Measurements from ENCODE around the gene MOK. TPM values are rescaled to one million over a fixed set of nuclear protein-coding genes. Genes with fewer than 3 reads are reported as not detected.
"Not testable (repeated sequence)": the region's sequence is repeated elsewhere in the genome, so short reads cannot be mapped to it uniquely, and the experiment has no call there.

MOK gene
- total and polyA plus RNA-seq, 4 donors, result 19.5 to 57.5 (median 44.6) TPM

DNA sequence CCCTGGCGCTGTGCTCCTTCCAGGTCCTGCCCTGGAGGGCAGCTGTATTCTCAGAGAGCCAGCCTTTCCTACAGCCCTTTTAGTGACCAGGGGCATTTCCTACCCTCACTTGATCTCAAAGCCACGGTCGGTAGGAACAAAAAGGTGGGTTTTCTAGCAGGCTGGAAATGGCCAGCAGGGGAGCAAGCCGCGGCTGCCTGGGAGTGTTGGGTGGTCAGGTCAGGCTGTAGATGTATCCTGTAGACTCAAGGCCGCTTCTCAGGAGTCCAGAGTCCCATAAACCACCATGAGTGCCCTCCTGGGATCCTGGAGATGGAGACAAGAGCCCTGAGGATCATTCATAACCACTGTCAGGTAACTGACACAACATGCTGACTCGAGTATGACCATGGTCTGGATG lies 39.1 kb upstream of the MOK start:
- no peaks in the 10 kb centered on the region for H3K9me3 ChIP-seq (ENCODE audit: control insufficient read depth, insufficient read depth, low read length)
- H3K4me3 ChIP-seq (ENCODE audit: low read depth, low read length), result no peak overlapping the region
- peak overlapping the region; percentile 15 for H3K27ac ChIP-seq (ENCODE audit: low read depth, low read length)
- no peak for DNase-seq (ENCODE audit: low read depth in 4 of 6, low spot score in 6 of 6)
- peaks cover 16% of the 10 kb centered on the region for H3K4me1 ChIP-seq (ENCODE audit: control insufficient read depth, insufficient read depth, low read length)
- H3K27me3 ChIP-seq (ENCODE audit: control insufficient read depth, insufficient read depth, low read length), result no peaks in the 10 kb centered on the region
- WGBS (ENCODE audit: insufficient coverage), result 97% methylated on average over 4 of the region's 7 CpGs
- peaks cover 85% of the 10 kb centered on the region for H3K36me3 ChIP-seq (ENCODE audit: control insufficient read depth, insufficient read depth, low read length)

DNA sequence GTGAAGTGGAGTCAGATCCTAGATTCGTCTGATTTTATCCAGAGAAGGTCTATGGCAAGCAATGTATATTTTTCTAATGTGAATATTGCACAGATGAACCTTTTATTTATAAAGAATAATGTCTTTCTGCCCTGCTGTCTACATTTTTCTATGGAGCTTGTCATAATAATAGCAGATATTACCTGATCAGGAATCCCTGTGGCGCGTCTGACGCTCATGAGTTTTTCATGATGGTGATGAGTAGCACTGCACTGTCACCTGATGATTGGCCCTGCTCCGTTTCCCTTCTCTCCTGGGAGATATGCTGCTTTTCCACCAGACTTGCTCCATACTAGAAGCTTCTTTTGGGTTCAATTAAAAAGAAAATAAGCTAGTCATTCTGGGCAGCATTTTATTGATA lies 37.3 kb upstream of the MOK start:
- no peaks in the 10 kb centered on the region for H3K27me3 ChIP-seq (ENCODE audit: control insufficient read depth, insufficient read depth, low read length)
- H3K9me3 ChIP-seq (ENCODE audit: control insufficient read depth, insufficient read depth, low read length), result no peaks in the 10 kb centered on the region
- H3K27ac ChIP-seq (ENCODE audit: low read depth, low read length), result no peak overlapping the region
- WGBS (ENCODE audit: insufficient coverage), result no CpG with 5 or more reads among the region's 5 CpGs
- no peak overlapping the region for H3K4me3 ChIP-seq (ENCODE audit: low read depth, low read length)
- peaks cover 16% of the 10 kb centered on the region for H3K4me1 ChIP-seq (ENCODE audit: control insufficient read depth, insufficient read depth, low read length)
- DNase-seq (ENCODE audit: low read depth in 4 of 6, low spot score in 6 of 6), result no peak
- peaks cover 80% of the 10 kb centered on the region for H3K36me3 ChIP-seq (ENCODE audit: control insufficient read depth, insufficient read depth, low read length)

DNA sequence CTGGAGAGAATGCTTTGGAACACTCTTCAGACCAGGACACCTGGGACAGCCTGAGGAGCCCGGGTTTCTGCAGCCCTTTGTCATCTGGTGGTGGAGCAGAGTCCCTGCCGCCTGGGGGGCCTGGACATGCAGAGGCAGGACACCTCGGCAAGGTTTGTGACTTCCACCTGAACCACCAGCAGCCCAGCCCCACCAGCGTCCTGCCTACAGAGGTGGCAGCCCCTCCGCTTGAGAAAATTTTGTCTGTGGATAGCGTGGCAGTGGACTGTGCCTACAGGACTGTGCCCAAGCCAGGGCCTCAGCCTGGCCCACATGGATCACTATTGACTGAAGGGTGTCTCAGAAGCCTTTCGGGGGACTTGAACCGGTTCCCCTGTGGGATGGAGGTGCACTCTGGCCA lies 36.6 kb upstream of the MOK start:
- Histone ChIP-seq H3K4me1 (ENCODE audit: control insufficient read depth, insufficient read depth, low read length) (peaks cover 16% of the 10 kb centered on the region), H3K4me3 (ENCODE audit: low read depth, low read length) (no peak overlapping the region), H3K9me3 (ENCODE audit: control insufficient read depth, insufficient read depth, low read length) (no peaks in the 10 kb centered on the region), H3K27me3 (ENCODE audit: control insufficient read depth, insufficient read depth, low read length) (no peaks in the 10 kb centered on the region), H3K36me3 (ENCODE audit: control insufficient read depth, insufficient read depth, low read length) (peaks cover 82% of the 10 kb centered on the region), H3K27ac (ENCODE audit: low read depth, low read length) (no peak overlapping the region)
- WGBS (ENCODE audit: insufficient coverage), result 100% methylated on average over 8 of the region's 8 CpGs
- no peak for DNase-seq (ENCODE audit: low read depth in 4 of 6, low spot score in 6 of 6)

DNA sequence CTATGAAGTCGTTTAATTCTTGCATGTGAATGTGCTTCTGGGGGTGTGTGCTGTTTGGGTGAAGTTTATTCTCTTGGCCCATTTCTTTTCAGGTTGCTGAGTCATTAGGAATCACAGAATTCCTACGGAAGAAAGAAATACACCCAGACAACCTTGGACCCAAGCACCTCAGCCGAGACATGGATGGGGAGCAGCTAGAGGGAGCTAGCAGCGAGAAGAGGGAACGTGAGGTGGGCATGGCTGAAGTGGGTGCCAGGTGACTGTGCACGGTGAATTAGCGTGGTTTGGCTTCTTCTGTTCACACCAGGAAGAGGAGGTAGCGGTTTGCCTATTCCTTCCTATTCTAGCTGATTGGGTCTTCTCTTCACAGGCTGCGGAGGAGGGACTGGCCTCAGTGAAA lies 33.8 kb upstream of the MOK start:
- Histone ChIP-seq H3K4me1 (ENCODE audit: control insufficient read depth, insufficient read depth, low read length) (peaks cover 3% of the 10 kb centered on the region), H3K4me3 (ENCODE audit: low read depth, low read length) (no peak overlapping the region), H3K9me3 (ENCODE audit: control insufficient read depth, insufficient read depth, low read length) (no peaks in the 10 kb centered on the region), H3K27me3 (ENCODE audit: control insufficient read depth, insufficient read depth, low read length) (no peaks in the 10 kb centered on the region), H3K36me3 (ENCODE audit: control insufficient read depth, insufficient read depth, low read length) (peaks cover 78% of the 10 kb centered on the region), H3K27ac (ENCODE audit: low read depth, low read length) (no peak overlapping the region)
- no peak for DNase-seq (ENCODE audit: low read depth in 4 of 6, low spot score in 6 of 6)
- WGBS (ENCODE audit: insufficient coverage), result 94% methylated on average over 6 of the region's 9 CpGs

DNA sequence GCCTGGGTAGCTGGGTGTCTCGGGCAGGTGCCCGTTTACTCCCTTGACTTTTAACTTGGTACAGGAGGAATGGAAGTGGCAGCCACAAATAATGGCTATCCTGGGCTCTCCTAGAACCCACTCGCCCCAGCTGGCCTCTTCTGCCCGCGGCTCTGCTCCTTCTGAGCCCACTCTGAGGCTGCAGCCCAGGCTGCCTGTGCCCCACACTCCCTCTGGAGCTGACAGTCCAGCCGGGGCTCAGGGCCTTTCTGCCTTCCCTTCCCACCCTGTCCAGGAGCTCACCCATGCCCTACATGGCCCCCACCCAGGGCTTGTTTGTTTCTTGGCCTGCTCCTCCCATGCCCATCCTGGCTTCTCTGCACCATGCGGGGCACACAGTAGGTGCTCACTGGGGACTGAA lies 30.2 kb upstream of the MOK start:
- H3K4me1 ChIP-seq (ENCODE audit: control insufficient read depth, insufficient read depth, low read length), result no peaks in the 10 kb centered on the region
- H3K27ac ChIP-seq (ENCODE audit: low read depth, low read length), result no peak overlapping the region
- H3K27me3 ChIP-seq (ENCODE audit: control insufficient read depth, insufficient read depth, low read length), result no peaks in the 10 kb centered on the region
- peaks cover 71% of the 10 kb centered on the region for H3K36me3 ChIP-seq (ENCODE audit: control insufficient read depth, insufficient read depth, low read length)
- WGBS (ENCODE audit: insufficient coverage), result 95% methylated on average over 7 of the region's 7 CpGs
- no peak overlapping the region for H3K4me3 ChIP-seq (ENCODE audit: low read depth, low read length)
- no peaks in the 10 kb centered on the region for H3K9me3 ChIP-seq (ENCODE audit: control insufficient read depth, insufficient read depth, low read length)
- no peak for DNase-seq (ENCODE audit: low read depth in 4 of 6, low spot score in 6 of 6)

DNA sequence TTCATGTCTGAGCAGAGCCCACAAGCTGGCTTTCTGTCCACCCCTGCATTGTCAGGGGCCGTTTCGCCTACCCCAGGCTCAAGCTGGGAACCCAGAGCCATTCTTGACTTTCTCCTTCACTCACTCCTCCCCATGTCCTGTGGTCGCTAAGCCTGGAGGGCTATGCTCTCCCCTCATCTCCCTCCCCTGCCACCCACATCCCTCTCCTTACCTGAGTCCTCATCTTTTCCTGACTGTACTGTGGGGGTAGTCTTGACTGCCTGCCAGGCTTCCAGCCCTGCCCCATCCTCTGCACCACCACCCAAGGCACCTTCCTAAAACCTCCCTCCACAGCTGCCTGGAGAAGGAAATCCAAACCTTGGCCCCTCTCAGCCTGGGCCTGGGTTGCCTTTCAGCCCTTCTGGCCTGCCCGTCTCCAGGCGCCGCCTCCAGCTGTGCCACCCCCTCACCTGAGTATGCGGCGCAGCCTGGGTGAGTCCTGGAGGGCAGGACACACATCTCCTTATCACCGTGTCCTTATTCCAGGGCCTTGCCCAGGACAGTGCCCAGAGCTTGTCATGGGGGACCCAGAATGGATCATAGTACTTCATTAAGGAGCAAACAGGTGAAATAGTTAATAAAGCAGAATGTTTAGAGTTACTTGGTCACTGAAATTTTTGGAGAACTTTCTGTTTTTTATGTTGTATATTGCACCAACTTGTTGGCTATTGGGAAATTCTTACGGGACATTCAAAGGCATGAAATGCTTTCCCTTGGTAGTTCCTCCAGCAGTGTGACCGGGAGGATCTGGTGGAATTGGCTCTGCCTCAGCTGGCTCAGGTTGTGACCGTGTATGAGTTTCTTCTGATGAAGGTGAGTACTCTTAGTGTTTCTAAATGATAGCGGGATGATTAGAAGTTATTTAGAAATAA lies 29.1 kb upstream of the MOK start:
- Histone ChIP-seq H3K27ac (ENCODE audit: low read depth, low read length) (no peak overlapping the region), H3K4me1 (ENCODE audit: control insufficient read depth, insufficient read depth, low read length) (no peaks in the 10 kb centered on the region), H3K27me3 (ENCODE audit: control insufficient read depth, insufficient read depth, low read length) (no peaks in the 10 kb centered on the region), H3K4me3 (ENCODE audit: low read depth, low read length) (no peak overlapping the region), H3K9me3 (ENCODE audit: control insufficient read depth, insufficient read depth, low read length) (no peaks in the 10 kb centered on the region), H3K36me3 (ENCODE audit: control insufficient read depth, insufficient read depth, low read length) (peaks cover 66% of the 10 kb centered on the region)
- 95% methylated on average over 9 of the region's 13 CpGs for WGBS (ENCODE audit: insufficient coverage)
- no peak for DNase-seq (ENCODE audit: low read depth in 4 of 6, low spot score in 6 of 6)

DNA sequence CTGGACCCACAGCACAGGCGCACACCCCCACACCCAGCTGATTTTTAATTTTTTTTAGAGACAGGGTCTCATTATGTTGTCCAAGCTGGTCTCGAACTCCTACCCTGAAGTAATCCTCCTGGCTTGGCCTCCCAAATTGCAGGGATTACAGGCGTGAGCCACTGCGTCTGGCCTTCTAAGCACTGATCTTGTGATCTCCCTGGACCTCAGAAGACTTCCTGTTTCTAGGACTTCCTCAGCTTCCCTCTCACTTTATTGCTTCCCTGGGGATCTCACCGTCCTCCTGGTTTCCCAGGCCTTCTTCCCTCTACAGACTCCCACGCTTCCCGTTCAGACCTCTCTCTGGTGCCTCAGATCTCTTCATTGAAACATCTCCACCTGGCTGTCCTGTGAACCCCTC lies 28.4 kb upstream of the MOK start:
- Histone ChIP-seq H3K4me3 (ENCODE audit: low read depth, low read length) (no peak overlapping the region), H3K27me3 (ENCODE audit: control insufficient read depth, insufficient read depth, low read length) (no peaks in the 10 kb centered on the region), H3K9me3 (ENCODE audit: control insufficient read depth, insufficient read depth, low read length) (no peaks in the 10 kb centered on the region), H3K36me3 (ENCODE audit: control insufficient read depth, insufficient read depth, low read length) (peaks cover 65% of the 10 kb centered on the region), H3K27ac (ENCODE audit: low read depth, low read length) (no peak overlapping the region), H3K4me1 (ENCODE audit: control insufficient read depth, insufficient read depth, low read length) (no peaks in the 10 kb centered on the region)
- no peak for DNase-seq (ENCODE audit: low read depth in 4 of 6, low spot score in 6 of 6)
- 82% methylated on average over 7 of the region's 7 CpGs for WGBS (ENCODE audit: insufficient coverage)

DNA sequence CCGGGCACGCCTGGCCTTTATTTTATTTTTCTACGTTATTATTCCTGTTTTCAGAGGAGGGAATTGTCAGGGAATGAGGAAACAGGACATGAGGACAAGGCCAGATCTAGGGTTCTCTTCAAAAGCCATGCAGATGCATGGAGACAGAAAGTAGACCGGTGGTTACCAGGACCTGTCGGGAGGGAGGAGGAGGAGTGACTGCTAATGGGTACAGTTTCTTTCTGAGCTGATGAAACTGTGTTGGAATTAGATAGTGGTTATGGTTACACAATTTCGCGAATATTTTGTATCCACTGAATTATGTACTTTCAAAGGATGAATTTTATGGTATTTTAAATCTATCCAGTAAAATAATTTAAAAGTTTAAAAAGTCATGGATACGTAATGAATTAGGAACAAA lies 25.8 kb upstream of the MOK start:
- Histone ChIP-seq H3K4me1 (ENCODE audit: control insufficient read depth, insufficient read depth, low read length) (no peaks in the 10 kb centered on the region), H3K27me3 (ENCODE audit: control insufficient read depth, insufficient read depth, low read length) (no peaks in the 10 kb centered on the region), H3K9me3 (ENCODE audit: control insufficient read depth, insufficient read depth, low read length) (no peaks in the 10 kb centered on the region), H3K27ac (ENCODE audit: low read depth, low read length) (no peak overlapping the region), H3K4me3 (ENCODE audit: low read depth, low read length) (no peak overlapping the region), H3K36me3 (ENCODE audit: control insufficient read depth, insufficient read depth, low read length) (peaks cover 52% of the 10 kb centered on the region)
- DNase-seq (ENCODE audit: low read depth in 4 of 6, low spot score in 6 of 6), result no peak
- WGBS (ENCODE audit: insufficient coverage), result 99% methylated on average over 5 of the region's 8 CpGs

DNA sequence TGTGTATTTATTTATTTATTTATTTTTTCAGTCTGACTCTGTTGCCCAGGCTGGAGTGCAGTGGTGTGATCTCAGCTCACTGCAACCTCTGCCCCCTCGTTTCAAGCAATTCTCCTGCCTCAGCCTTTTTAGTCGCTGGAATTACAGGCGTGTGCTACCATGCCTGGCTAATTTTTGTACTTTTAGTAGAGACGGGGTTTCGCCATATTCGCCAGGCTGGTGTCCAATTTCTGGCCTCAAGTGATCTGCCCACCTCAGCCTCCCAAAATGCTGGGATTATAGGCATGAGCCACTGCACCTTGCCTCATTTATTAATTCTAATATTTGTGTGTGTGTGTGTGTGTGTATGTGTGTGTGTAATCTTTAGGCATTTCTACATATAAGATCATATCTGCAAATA lies 24.4 kb upstream of the MOK start:
- H3K27ac ChIP-seq (ENCODE audit: low read depth, low read length); H3K4me1 ChIP-seq (ENCODE audit: control insufficient read depth, insufficient read depth, low read length); H3K9me3 ChIP-seq (ENCODE audit: control insufficient read depth, insufficient read depth, low read length); DNase-seq (ENCODE audit: low read depth in 4 of 6, low spot score in 6 of 6); H3K4me3 ChIP-seq (ENCODE audit: low read depth, low read length); H3K27me3 ChIP-seq (ENCODE audit: control insufficient read depth, insufficient read depth, low read length): not testable (repeated sequence)
- peaks cover 47% of the 10 kb centered on the region for H3K36me3 ChIP-seq (ENCODE audit: control insufficient read depth, insufficient read depth, low read length)
- WGBS (ENCODE audit: insufficient coverage), result 97% methylated on average over 6 of the region's 6 CpGs

DNA sequence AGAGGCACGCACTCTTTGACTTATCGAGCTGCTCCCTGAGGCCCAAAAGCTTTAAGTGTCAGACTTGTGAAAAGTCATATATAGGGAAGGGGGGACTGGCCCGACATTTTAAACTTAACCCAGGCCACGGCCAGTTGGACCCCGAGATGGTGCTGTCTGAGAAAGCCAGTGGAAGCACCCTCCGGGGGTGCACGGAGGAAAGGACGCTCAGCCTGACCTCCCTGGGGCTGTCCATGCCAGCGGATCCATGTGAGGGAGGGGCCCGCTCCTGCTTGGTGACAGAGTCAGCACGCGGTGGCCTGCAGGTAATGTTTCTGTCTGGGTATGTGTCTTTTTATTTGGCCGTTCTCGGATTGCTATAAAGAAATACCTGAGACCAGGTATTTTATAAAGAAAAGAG lies 21.6 kb upstream of the MOK start:
- WGBS (ENCODE audit: insufficient coverage), result 97% methylated on average over 14 of the region's 14 CpGs
- Histone ChIP-seq H3K36me3 (ENCODE audit: control insufficient read depth, insufficient read depth, low read length) (peaks cover 25% of the 10 kb centered on the region), H3K9me3 (ENCODE audit: control insufficient read depth, insufficient read depth, low read length) (no peaks in the 10 kb centered on the region), H3K4me3 (ENCODE audit: low read depth, low read length) (no peak overlapping the region), H3K27ac (ENCODE audit: low read depth, low read length) (no peak overlapping the region), H3K27me3 (ENCODE audit: control insufficient read depth, insufficient read depth, low read length) (no peaks in the 10 kb centered on the region), H3K4me1 (ENCODE audit: control insufficient read depth, insufficient read depth, low read length) (no peaks in the 10 kb centered on the region)
- DNase-seq (ENCODE audit: low read depth in 4 of 6, low spot score in 6 of 6), result no peak

Data from spinal cord (tissue), 10 donors.